A172 (cell line): ENCODE data around the gene PREX1. TPM values are rescaled to one million over a fixed set of nuclear protein-coding genes. Genes with fewer than 3 reads are reported as not detected.
A peak's percentile ranks its signal among the peaks of the same experiment; 100 is the strongest.
"Not testable (repeated sequence)": the region's sequence is repeated elsewhere in the genome, so short reads cannot be mapped to it uniquely, and the experiment has no call there.

Source experiments
- DNase-seq: peaks from one replicate; pipeline ENCODE4 v3.0.0-alpha.2; 2015; ENCODE audit warnings: low spot score
- total RNA-seq: library from RNA; depleted of rRNA; stranded (reverse); fragments of >200 nt; shearing (Covaris generic); gene quantifications from 2 replicates; pipeline ENCODE4 v1.2.3, GENCODE V29; 2014; rRNA removed

The PREX1 gene, protein sequence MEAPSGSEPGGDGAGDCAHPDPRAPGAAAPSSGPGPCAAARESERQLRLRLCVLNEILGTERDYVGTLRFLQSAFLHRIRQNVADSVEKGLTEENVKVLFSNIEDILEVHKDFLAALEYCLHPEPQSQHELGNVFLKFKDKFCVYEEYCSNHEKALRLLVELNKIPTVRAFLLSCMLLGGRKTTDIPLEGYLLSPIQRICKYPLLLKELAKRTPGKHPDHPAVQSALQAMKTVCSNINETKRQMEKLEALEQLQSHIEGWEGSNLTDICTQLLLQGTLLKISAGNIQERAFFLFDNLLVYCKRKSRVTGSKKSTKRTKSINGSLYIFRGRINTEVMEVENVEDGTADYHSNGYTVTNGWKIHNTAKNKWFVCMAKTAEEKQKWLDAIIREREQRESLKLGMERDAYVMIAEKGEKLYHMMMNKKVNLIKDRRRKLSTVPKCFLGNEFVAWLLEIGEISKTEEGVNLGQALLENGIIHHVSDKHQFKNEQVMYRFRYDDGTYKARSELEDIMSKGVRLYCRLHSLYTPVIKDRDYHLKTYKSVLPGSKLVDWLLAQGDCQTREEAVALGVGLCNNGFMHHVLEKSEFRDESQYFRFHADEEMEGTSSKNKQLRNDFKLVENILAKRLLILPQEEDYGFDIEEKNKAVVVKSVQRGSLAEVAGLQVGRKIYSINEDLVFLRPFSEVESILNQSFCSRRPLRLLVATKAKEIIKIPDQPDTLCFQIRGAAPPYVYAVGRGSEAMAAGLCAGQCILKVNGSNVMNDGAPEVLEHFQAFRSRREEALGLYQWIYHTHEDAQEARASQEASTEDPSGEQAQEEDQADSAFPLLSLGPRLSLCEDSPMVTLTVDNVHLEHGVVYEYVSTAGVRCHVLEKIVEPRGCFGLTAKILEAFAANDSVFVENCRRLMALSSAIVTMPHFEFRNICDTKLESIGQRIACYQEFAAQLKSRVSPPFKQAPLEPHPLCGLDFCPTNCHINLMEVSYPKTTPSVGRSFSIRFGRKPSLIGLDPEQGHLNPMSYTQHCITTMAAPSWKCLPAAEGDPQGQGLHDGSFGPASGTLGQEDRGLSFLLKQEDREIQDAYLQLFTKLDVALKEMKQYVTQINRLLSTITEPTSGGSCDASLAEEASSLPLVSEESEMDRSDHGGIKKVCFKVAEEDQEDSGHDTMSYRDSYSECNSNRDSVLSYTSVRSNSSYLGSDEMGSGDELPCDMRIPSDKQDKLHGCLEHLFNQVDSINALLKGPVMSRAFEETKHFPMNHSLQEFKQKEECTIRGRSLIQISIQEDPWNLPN (N-terminal part only)
- 8.1 and 12.2 TPM in 2 replicates for total RNA-seq

DNA sequence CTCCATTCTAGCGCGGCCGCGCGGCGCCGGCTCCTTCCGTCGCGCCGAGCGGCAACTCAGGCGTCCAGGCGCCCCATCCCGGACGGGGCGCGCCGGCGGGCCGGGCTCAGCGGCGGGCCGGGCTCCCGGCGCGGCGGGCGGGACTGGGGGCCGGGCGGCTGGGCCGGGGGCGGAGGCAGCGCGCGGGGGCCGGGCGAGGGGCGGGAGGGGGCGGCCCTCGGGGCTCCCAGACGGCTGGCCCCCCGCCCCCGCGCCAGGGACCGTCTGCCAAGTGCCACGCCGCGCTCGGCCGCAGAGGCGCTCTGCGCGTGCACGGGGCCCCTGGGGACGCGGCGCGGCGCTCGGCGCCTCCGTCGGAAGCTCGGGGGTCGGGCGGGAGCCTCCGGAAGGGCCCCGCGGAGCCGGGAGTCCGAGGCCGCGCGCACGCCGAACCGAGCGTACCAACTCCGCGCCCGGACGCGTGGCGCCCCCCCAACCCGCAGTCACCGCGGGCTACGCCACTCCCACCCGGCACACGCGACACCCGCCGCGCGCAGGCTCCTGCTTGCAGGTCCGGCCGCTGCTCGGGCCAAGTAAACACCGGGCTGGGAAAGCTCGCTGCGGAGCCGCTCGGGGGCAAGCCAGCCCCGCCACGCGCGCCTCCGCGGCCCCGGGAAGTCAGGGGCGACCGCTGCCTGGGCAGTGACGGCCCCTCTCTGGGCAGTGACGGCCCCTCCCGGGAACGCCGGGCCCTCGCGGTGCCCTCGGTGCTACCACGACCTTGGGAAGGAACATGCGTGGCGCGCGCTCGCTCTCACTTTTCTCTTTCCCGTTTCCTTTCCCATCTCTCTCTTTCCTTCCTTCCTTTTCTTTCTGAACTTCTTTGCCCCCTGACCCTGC, at the start of gene PREX1:
PREX1 (minus strand) TSS at position 145 of the 879 bp plus-strand sequence; CDS start at position 6, 139 bp downstream.
- DNase-seq, result peak; percentile 55

DNA sequence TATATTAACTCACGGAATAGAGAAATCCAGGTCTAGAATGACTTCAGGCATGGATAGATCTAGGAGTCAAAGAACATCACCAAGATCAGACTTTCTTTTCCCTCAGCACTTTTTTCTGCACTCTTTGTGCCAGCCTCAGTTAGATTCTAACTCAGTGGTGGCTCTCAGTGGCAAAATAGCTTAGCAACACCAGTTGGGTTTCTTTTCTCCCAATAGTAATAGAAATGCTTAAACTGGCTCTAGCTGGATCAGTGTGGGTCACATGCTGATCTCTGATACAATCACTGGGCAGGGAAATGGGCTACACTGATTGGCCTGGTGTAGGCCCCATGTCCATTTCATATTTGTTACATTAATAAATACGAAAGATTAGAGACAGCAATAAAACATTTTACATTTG, 49.5 kb upstream of the PREX1 start:
- no peak for DNase-seq

GRCh38 chr20:48875914-48876240, 48.1 kb upstream of the PREX1 start:
- peak; percentile 62 for DNase-seq

GRCh38 chr20:48875233-48875913, 47.6 kb upstream of the PREX1 start:
- DNase-seq, result no peak

- not testable (repeated sequence) for DNase-seq
These were observed 41.6 kb upstream of the PREX1 start for GRCh38 chr20:48869442-48869841.

DNA sequence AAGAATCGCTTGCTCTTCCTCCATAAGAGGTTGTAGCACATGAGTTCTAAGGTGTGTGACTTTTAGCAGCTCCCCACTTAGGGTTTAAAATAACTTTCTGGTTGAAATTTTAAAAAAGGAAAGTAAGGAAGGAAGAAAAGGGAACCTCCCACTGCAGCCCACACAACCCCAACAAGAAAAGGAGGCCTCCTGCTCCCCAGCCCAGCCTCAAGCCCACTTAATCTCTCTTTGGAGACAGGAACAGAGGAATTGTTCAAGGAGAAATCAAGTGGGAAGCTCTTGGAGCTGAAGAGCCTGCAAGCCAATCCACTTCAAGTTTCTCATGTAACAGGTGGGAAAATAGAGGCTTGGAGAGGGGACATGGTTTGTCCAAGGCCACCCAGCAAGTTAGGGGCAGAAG, 39.1 kb upstream of the PREX1 start:
- DNase-seq, result no peak

GRCh38 chr20:48864738-48865318, 37.0 kb upstream of the PREX1 start:
- DNase-seq, result no peak

- no peak for DNase-seq
These were observed 36.5 kb upstream of the PREX1 start for GRCh38 chr20:48864254-48864653.

DNA sequence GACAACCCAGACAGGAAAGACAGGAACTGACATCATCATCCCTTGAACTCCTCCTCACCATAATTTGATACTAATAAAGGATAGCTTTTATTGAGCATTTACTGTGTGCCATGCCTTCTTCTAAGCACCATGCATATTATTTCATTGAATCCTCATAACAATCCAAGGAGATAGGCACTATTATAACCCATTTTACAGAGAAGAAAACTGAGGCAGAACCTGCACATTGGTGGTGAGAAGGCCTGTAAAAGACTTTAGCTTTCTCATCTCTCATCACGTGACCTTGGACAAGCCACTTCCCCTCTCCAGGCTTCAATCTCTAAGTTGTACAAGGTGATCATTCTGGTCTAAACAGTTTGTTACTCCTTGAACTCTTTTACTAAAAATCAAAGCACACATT, 34.5 kb upstream of the PREX1 start:
- no peak for DNase-seq

DNA sequence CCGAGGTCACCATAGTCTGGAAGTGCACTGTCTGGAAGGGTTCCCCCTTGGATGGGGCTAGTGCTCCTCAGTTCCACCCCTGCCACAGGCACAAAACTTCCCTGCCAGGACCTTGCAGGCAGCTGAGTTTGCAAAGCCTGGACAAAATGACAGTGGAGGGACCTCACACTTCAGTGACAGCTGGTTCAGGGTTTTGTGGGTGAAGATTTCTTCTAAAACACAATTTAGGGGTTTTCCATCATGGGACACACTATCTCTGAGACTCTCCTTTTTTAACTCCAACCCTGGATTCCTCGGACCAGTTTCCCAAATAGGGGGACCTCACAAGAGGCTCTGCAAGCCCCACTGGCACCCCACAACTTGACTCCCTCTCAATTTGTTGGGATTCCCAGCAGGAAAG, 33.6 kb upstream of the PREX1 start:
- DNase-seq, result no peak

DNA sequence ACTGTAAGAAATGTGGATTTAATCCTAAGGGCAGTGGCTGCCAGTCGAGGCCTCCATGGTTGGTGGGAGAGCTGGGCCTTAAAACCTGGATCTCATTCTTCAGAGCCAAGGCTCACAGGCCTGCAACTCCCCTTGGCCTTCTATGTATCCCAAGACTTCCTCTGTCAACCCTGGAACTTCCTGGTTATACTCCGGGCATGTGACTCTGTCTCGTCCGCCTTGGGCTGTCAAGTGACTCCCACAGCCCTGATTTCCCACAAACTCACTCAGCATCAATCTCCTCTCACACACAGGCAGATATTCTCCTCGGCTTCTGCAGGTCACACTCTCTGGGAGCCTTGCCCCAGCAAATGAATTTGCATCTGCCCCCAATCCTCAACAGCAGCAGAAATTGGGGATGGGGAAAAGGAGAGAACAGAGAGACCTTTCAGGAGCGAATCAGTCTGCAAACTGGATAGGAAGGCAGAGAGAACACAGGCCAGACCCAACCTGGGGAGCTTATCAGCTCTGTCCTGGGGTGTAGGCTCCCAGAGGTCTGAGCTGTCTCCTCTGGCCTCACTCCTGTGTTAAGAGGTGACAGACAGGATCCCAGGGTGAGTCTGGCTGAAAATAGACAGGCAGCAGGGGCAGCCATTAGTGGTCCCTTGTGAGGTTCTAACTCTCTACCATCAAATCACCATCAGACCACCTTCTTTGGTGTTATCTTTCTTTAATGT, 30.4 kb upstream of the PREX1 start:
- no peak for DNase-seq

DNA sequence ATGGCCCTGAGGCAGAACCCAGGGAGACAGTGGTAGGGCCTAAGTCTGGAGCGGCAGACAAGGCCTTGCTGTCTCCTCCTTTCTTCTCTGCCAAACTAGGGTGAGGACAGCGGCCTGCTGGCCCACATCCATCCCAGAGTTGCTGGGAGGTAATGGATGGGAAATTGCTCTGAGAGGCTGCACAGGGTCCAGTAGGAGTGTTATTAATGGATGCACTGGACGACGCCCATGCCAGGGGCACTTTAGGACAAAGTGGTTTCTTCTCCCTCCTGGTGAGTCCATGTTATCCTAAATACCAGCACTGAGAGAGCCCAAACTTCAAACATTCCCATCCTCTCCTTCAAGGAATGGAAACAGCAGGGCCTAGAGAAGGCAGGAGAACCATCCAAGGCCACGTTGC, 28.3 kb upstream of the PREX1 start:
- DNase-seq, result peak; percentile 27

DNA sequence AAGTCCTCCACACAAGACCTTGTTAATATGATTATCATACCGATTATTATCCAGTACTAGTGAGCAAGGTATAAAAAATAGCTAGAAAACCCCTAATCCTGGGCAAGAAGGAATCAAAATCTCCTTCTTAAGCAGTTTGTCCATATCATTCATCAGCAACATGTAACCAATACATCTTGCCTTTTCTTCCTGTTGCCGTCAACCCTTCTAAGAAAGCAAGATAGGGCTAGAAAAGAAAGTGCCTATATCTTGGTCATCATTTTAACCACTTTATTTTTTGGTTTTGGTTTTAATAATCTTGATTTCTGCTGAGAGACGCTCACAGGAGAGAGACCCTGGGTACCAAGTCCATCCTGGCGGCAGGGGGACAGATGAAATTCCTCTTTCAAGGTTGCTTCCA, 27.2 kb upstream of the PREX1 start:
- DNase-seq, result no peak

GRCh38 chr20:48852609-48853008, 24.8 kb upstream of the PREX1 start:
- DNase-seq, result no peak

GRCh38 chr20:48851579-48851978, 23.8 kb upstream of the PREX1 start:
- no peak for DNase-seq

DNA sequence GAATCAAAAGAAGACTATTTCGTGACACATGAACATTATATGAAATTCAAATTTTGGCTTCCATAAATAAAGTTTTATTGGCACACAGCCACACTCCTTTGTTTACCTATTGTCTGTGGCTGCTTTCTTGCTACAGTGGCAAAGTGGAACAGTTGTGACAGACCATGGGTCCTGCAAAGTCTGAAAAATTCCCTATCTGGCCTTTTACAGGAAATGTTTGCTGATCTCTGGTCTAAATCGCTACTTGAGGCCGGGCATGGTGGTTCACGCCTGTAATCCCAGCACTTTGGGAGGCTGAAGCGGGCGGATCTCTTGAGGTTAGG, 23.1 kb upstream of the PREX1 start:
- DNase-seq, result no peak

DNA sequence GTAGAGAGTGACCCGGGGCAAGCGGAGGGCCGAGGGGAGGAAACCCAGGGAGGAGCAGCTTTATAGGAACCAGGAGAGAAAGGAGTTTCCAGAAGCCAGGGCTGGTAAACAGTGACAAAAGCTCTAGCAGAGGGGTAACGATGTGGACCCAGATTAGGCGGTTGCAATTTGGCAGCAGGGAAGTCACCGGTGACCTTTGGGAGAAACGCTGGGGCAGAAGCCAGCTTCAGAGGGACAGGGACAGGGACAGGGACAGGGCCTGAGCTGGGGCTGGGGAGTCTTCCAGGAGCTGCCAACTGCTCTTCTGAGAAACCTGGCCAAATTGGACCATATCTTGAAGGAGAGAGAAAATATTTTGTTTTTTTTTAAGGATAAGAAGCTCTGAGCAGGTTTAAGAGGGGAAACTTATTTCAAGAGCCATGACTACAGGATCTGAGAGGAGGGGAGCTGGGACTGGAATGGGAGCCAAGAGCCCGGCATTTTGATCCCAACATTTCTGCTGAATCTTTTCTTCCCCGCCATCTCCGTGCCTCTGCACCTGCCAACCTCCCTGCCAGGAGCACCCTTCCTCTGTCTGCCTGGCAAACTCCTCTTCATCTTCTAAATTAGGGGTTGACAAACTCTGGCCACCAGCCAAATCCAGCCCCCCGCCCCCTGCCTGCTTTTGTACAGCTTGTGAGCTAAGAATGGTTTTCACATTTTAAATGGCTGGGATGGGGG, 22.6 kb upstream of the PREX1 start:
- no peak for DNase-seq

DNA sequence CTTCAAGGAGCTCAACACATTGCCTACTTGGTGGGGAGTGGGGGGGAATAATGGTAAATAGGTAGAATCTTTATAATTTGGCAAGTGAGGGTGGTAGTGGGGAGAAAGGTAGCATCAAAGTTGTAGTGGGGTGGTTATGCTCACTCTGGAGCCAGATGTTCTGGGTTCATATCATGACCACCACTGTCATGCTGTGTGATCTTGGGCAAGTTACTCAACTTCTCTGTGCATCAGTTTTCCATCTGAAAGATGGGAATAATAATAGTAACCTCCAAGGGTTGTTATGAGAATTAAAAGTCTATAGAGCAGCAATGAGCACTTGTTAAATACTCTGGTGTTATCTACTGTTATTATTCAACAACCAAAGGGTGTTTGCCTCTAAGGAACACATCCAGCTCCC, 22.0 kb upstream of the PREX1 start:
- no peak for DNase-seq

GRCh38 chr20:48849299-48849698, 21.5 kb upstream of the PREX1 start:
- no peak for DNase-seq
